H1 (cell line): ENCODE measurements around the gene AP2A2. TPM values are rescaled to one million over a fixed set of nuclear protein-coding genes. Genes with fewer than 3 reads are reported as not detected.

Experiments
- CTCF ChIA-PET: fragments of 300-600 bp; sonication (Branson Sonifier 250); formaldehyde crosslinking; loops from one replicate; lab custom pipeline; 2021; ENCODE audit not compliant: partially characterized antibody; lab: Charles Lee
- POLR2A ChIA-PET: fragments of 300-600 bp; sonication (Branson Sonifier 250); formaldehyde crosslinking; loops from one replicate; lab custom pipeline; 2021; ENCODE audit warnings: inconsistent platforms; ENCODE audit not compliant: partially characterized antibody; lab: Charles Lee
- DNase-seq, 2 experiments: peaks; one replicate each; pipeline versions ENCODE4 v3.0.0 to v3.0.0-alpha.2; 2010 to 2022; ENCODE audit warnings: low spot score in 2 of 2, low read depth in 1 of 2, mixed read lengths in 1 of 2
- FAIRE-seq: peaks from 2 replicates; lab custom pipeline; 2011; peaks lifted over from hg19 to GRCh38; lab: Jason Lieb, UNC
- H2AFZ ChIP-seq: 2 replicates; pipeline ENCODE4 v1.8.1; 2012; ENCODE audit warnings: low read length, inconsistent platforms
- H2AK5ac ChIP-seq: 2 replicates; pipeline ENCODE4 v1.6.1; 2013; ENCODE audit warnings: low read depth, low read length
- H2BK120ac ChIP-seq: replicated peaks from 2 replicates; pipeline ENCODE3; 2013; ENCODE audit warnings: low read depth, low read length, inconsistent platforms
- H2BK12ac ChIP-seq: 2 replicates; pipeline ENCODE4 v1.6.1; 2013; ENCODE audit warnings: low read depth, low read length
- H2BK15ac ChIP-seq: 2 replicates; pipeline ENCODE4 v1.6.1; 2013; ENCODE audit warnings: low read length
- H2BK20ac ChIP-seq: 2 replicates; pipeline ENCODE4 v1.6.1; 2013; ENCODE audit warnings: low read length
- H2BK5ac ChIP-seq: 2 replicates; pipeline ENCODE4 v1.6.1; 2013; ENCODE audit warnings: low read depth, low read length
- H3K14ac ChIP-seq: 2 replicates; pipeline ENCODE4 v1.6.1; 2013; ENCODE audit warnings: inconsistent platforms; ENCODE audit not compliant: insufficient read length
- H3K18ac ChIP-seq: 2 replicates; pipeline ENCODE4 v1.6.1; 2013; ENCODE audit warnings: low read length; ENCODE audit errors: extremely low read depth
- H3K23ac ChIP-seq: 2 replicates; pipeline ENCODE4 v1.6.1; 2013; ENCODE audit warnings: inconsistent platforms; ENCODE audit not compliant: insufficient read length
- H3K23me2 ChIP-seq: 2 replicates; pipeline ENCODE4 v1.6.1; 2013; ENCODE audit warnings: low read depth, low read length
- H3K27ac ChIP-seq: 2 replicates; pipeline ENCODE4 v1.6.1; 2011; ENCODE audit warnings: low read depth, low read length, inconsistent platforms
- H3K27me3 ChIP-seq, 4 experiments: replicated peaks in 1 of 4; 1 replicate in 1 of 4; 2 replicates in 3 of 4; pipeline versions ENCODE4 v1.6.1 to v1.8.1; 2011 to 2013; ENCODE audit warnings: low read length in 3 of 4, mild to moderate bottlenecking in 3 of 4, inconsistent platforms in 2 of 4, mixed read lengths in 2 of 4, moderate library complexity in 1 of 4; ENCODE audit not compliant: control insufficient read depth in 3 of 4, insufficient read depth in 3 of 4; ENCODE audit errors: extremely low read depth in 1 of 4
- H3K36me3 ChIP-seq, 4 experiments: 2 replicates each; pipeline versions ENCODE4 v1.6.1 to v1.8.1; 2011 to 2013; ENCODE audit warnings: mild to moderate bottlenecking in 4 of 4, low read length in 3 of 4, moderate library complexity in 2 of 4, control low read depth in 1 of 4, inconsistent platforms in 1 of 4; ENCODE audit not compliant: insufficient read depth in 4 of 4, control insufficient read depth in 2 of 4
- H3K4ac ChIP-seq: replicated peaks from 2 replicates; pipeline ENCODE3; 2013; ENCODE audit warnings: low read length, low read depth, mixed read lengths, inconsistent platforms; ENCODE audit not compliant: insufficient read length
- H3K4me1 ChIP-seq, 4 experiments: replicated peaks in 1 of 4; 1 replicate in 1 of 4; 2 replicates in 3 of 4; pipeline versions ENCODE4 v1.6.1 to v1.8.1; 2011 to 2013; ENCODE audit warnings: low read length in 3 of 4, inconsistent platforms in 2 of 4, mixed read lengths in 1 of 4; ENCODE audit not compliant: insufficient read depth in 4 of 4, control insufficient read depth in 3 of 4
- H3K4me2 ChIP-seq, 2 experiments: 2 replicates each; pipeline versions ENCODE4 v1.6.1 to v1.8.1; 2011 to 2013; ENCODE audit warnings: low read depth in 2 of 2, low read length in 2 of 2, control low read depth in 1 of 2, inconsistent platforms in 1 of 2, mild to moderate bottlenecking in 1 of 2; ENCODE audit not compliant: insufficient read depth in 1 of 2
- H3K4me3 ChIP-seq, 4 experiments: fragments of 200-600, 300-600 bp in 1 of 4; sonication (generic), shearing (Covaris generic), sonication (Bioruptor Twin) in 1 of 4; 2 replicates each; pipeline versions ENCODE4 v1.5.1 to v1.8.1; 2011 to 2016; ENCODE audit warnings: low read length in 4 of 4, low read depth in 3 of 4, control low read depth in 2 of 4, inconsistent platforms in 2 of 4, mild to moderate bottlenecking in 2 of 4, mixed read lengths in 1 of 4, moderate library complexity in 1 of 4; ENCODE audit not compliant: insufficient read depth in 2 of 4; ENCODE audit errors: extremely low read depth in 1 of 4
- H3K56ac ChIP-seq: replicated peaks from 2 replicates; pipeline ENCODE3; 2013; ENCODE audit warnings: low read depth, mild to moderate bottlenecking, mixed read lengths, low read length, inconsistent platforms; ENCODE audit not compliant: insufficient read length
- H3K79me1 ChIP-seq: 2 replicates; pipeline ENCODE4 v1.6.1; 2013; ENCODE audit warnings: low read depth, low read length, control low read depth
- H3K79me2 ChIP-seq, 2 experiments: 2 replicates each; pipeline versions ENCODE4 v1.6.1 to v1.8.1; 2012 to 2013; ENCODE audit warnings: low read length in 2 of 2, mild to moderate bottlenecking in 2 of 2, inconsistent platforms in 1 of 2; ENCODE audit not compliant: insufficient read depth in 2 of 2, control insufficient read depth in 1 of 2
- H3K9ac ChIP-seq, 4 experiments: replicated peaks in 1 of 4; 1 replicate in 1 of 4; 2 replicates in 3 of 4; pipeline versions ENCODE4 v1.6.1 to v1.8.1; 2011 to 2013; ENCODE audit warnings: low read depth in 3 of 4, low read length in 3 of 4, control low read depth in 2 of 4, mild to moderate bottlenecking in 2 of 4, moderate library complexity in 2 of 4, inconsistent platforms in 1 of 4; ENCODE audit errors: extremely low read depth in 1 of 4
- H3K9me3 ChIP-seq, 2 experiments: 2 replicates each; pipeline versions ENCODE4 v1.6.1 to v1.8.1; 2012 to 2013; ENCODE audit warnings: mild to moderate bottlenecking in 2 of 2, moderate library complexity in 2 of 2, control low read depth in 1 of 2, inconsistent platforms in 1 of 2, low read depth in 1 of 2, low read length in 1 of 2, mixed read lengths in 1 of 2; ENCODE audit not compliant: insufficient read depth in 2 of 2
- H4K20me1 ChIP-seq, 2 experiments: replicated peaks in 1 of 2; 2 replicates each; pipeline versions ENCODE3 to v1.8.1; 2011 to 2013; ENCODE audit warnings: inconsistent platforms in 2 of 2, low read length in 2 of 2, mild to moderate bottlenecking in 1 of 2; ENCODE audit not compliant: insufficient read depth in 2 of 2, control insufficient read depth in 1 of 2
- H4K5ac ChIP-seq: 2 replicates; pipeline ENCODE4 v1.6.1; 2013; ENCODE audit warnings: low read length, low read depth, mixed read lengths, inconsistent platforms; ENCODE audit not compliant: insufficient read length
- H4K8ac ChIP-seq: 2 replicates; pipeline ENCODE4 v1.8.0; 2013; ENCODE audit warnings: mild to moderate bottlenecking, moderate library complexity, low read length, inconsistent platforms; ENCODE audit not compliant: insufficient read depth; ENCODE audit errors: extremely low read depth
- H4K91ac ChIP-seq: replicated peaks from 2 replicates; pipeline ENCODE3; 2013; ENCODE audit warnings: low read length, mixed read lengths, inconsistent platforms; ENCODE audit not compliant: insufficient read length
- ATF3 ChIP-seq: IDR thresholded peaks from 2 replicates; pipeline ENCODE4 v1.6.1; 2011; ENCODE audit warnings: low read depth, mild to moderate bottlenecking, low read length; ENCODE audit not compliant: insufficient read depth
- POLR2A ChIP-seq, 2 experiments: IDR thresholded peaks; 1 replicate in 1 of 2; 2 replicates in 1 of 2; pipeline ENCODE4 v1.6.1; 2011; ENCODE audit warnings: low read depth in 2 of 2, low read length in 2 of 2, mild to moderate bottlenecking in 2 of 2; ENCODE audit errors: control extremely low read depth in 1 of 2
- ZNF274 ChIP-seq: IDR thresholded peaks from 2 replicates; pipeline ENCODE4 v1.7.0; 2012; ENCODE audit warnings: low read length, borderline replicate concordance; ENCODE audit errors: extremely low read depth
- WGBS, 2 experiments: shearing (Covaris generic) in 1 of 2; methylation state at CpG; one replicate each; pipeline versions ENCODE4 v1.1.6 to v1.1.7; 2013 to 2015; ENCODE audit warnings: low lambda C conversion rate in 2 of 2, mixed read lengths in 2 of 2, inconsistent platforms in 1 of 2, low coverage in 1 of 2, missing lambda C conversion rate in 1 of 2; ENCODE audit not compliant: insufficient replicate concordance in 2 of 2, insufficient coverage in 1 of 2, insufficient read length in 1 of 2; ENCODE audit errors: extremely low coverage in 1 of 2, missing lambda C conversion rate in 1 of 2; 5-methylcytosine and 5-hydroxymethylcytosine counted together
- polyA plus RNA-seq, 7 experiments: library from polyadenylated mRNA; depleted of rRNA in 3 of 7; stranded (reverse) in 5 of 7; unstranded in 2 of 7; fragments of >200 nt in 5 of 7; fragments of 200-250 nt in 2 of 7; gene quantifications; 1 replicate in 5 of 7; 2 replicates in 1 of 7; 4 replicates in 1 of 7; pipeline versions ENCODE4 v1.2.1 to v1.2.3, GENCODE V29; 2011 to 2013; ENCODE audit warnings: missing spikeins in 2 of 7, mixed read lengths in 2 of 7
- total RNA-seq: library from RNA; stranded (reverse); fragmentation: NEBNext Ultra II Directional; extraction: Animal tissue kit (Norgen Biotek cat#: 25700); gene quantifications from 2 replicates; pipeline ENCODE4 v1.2.1, GENCODE V29; 2021

The AP2A2 gene
- total and polyA plus RNA-seq, 2 of the 8 experiments (the other 6 are each of a cell fraction or from before 2014, with no cell fraction given), result 50.0 to 65.0 TPM

- POLR2A ChIA-PET, result interaction anchor here (3.0 kb wide), 1 partner anchor 14 kb away, joined by 12 read pairs; no protein-coding TSS in a partner anchor
Observed at GRCh38 chr11:1015064-1015463, 89.4 kb downstream of the AP2A2 start.

More at GRCh38 chr11:1015064-1015463, 89.4 kb downstream of the AP2A2 start:
- H3K56ac ChIP-seq, result no peak overlapping the region
- H2BK120ac ChIP-seq, result no peak overlapping the region
- no peak overlapping the region for H2AFZ ChIP-seq
- DNase-seq, result no peak
- no peak overlapping the region for H2BK15ac ChIP-seq
- CTCF ChIA-PET, result interaction anchor here (1.0 to 1.4 kb wide), 3 partner anchors 9 to 36 kb away, joined by 3 to 6 read pairs (median 6); no protein-coding TSS in a partner anchor
- H3K23ac ChIP-seq, result no peak overlapping the region
- no peak overlapping the region for H3K4me3 ChIP-seq
- H3K79me2 ChIP-seq, result no peaks in the 10 kb centered on the region
- FAIRE-seq, result no peak
- H3K9me3 ChIP-seq, result peaks cover 5 to 9% of the 10 kb centered on the region in 2 experiments; a peak in 2 of 4 replicates
- no peak overlapping the region for H2AK5ac ChIP-seq
- TF ChIP-seq ZNF274 (no peak), POLR2A (IDR thresholded peaks at IDR 0.05; ENCODE audit: control extremely low read depth in 1 of 2, low read depth in 2 of 2, low read length in 2 of 2) (no peak), ATF3 (no peak)
- TF ChIP-seq, all 59 proteins: peak for 0
- H4K5ac ChIP-seq, result no peak overlapping the region
- H3K9ac ChIP-seq, result no peak overlapping the region
- peaks cover 3 to 11% of the 10 kb centered on the region in 2 experiments for H4K20me1 ChIP-seq
- H3K4ac ChIP-seq, result no peak overlapping the region
- H3K4me1 ChIP-seq, result peaks cover 0 to 2% (median 0%) of the 10 kb centered on the region in 4 experiments; a peak in 1 of 7 replicates
- H3K27ac ChIP-seq, result no peak overlapping the region
- no peak overlapping the region for H3K4me2 ChIP-seq
- peaks cover 0 to 2% (median 0%) of the 10 kb centered on the region in 4 experiments; a peak in 1 of 7 replicates for H3K27me3 ChIP-seq
- peaks cover 12% of the 10 kb centered on the region for H3K79me1 ChIP-seq
- peaks cover 5% of the 10 kb centered on the region; the same call in 1 of the 2 replicates for H3K23me2 ChIP-seq
- H3K14ac ChIP-seq, result no peak overlapping the region
- H3K36me3 ChIP-seq, result peaks cover 9 to 15% (median 15%) of the 10 kb centered on the region in 4 experiments
- H2BK12ac ChIP-seq, result no peak overlapping the region
- no peak overlapping the region for H3K18ac ChIP-seq
- H2BK5ac ChIP-seq, result no peak overlapping the region
- H4K91ac ChIP-seq, result no peak overlapping the region
- no peak overlapping the region for H2BK20ac ChIP-seq
- 95% methylated on average over 7 of the region's 7 CpGs; no CpG with 5 or more reads in 1 of the 2 experiments for WGBS, 2 experiments
- H4K8ac ChIP-seq, result no peak overlapping the region
